Stimulated activated CD4-positive, alpha-beta T cell treated with anti-CD3 and anti-CD28 coated beads, TNF-alpha, amount 100 ng/mL, for 1 hour (primary cell): ENCODE results near the gene MAP1B.

ENCODE experiments used
- DNase-seq, 3 donors: peaks; one replicate each; pipeline ENCODE4 v3.0.0-alpha.2; 2020; ENCODE audit warnings: low read depth in 3 of 3, low spot score in 1 of 3

The MAP1B gene

DNA sequence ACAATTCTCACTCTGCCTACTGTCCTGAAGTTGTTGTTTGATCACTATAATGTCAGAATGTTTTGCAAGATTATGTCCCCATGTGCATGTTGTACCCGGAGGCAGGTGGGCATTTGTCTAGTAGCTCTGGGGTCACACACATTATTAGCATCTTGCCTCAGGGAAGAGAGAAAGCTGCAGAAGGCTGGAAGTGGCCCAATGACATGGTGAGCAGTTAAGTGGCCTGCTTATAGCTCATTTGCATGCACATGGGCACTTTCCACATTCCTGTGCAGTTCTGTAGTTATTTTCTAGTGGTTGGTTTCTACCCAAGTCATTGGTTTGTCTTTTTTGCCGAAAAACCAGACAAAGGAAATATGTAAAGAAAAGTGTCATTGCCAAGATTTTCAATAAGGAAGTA, 80.9 kb downstream of the MAP1B start:
- DNase-seq = no peak

- DNase-seq = no peak
Observed at GRCh38 chr5:72189146-72189545, 81.9 kb downstream of the MAP1B start.

GRCh38 chr5:72191404-72191803, 84.1 kb downstream of the MAP1B start:
- DNase-seq = no peak

DNA sequence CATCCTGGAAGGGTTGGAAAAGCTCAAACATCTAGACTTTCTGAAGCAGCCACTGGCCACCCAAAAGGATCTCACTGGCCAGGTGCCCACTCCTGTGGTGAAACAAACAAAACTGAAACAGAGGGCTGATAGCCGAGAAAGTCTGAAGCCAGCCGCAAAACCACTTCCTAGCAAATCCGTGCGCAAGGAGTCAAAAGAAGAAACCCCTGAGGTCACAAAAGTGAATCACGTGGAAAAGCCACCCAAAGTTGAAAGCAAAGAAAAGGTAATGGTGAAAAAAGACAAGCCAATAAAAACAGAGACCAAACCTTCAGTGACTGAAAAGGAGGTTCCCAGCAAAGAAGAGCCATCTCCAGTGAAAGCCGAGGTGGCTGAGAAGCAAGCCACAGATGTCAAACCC, 87.6 kb downstream of the MAP1B start:
- no peak for DNase-seq

GRCh38 chr5:72195581-72195980, 88.3 kb downstream of the MAP1B start:
- DNase-seq = no peak

DNA sequence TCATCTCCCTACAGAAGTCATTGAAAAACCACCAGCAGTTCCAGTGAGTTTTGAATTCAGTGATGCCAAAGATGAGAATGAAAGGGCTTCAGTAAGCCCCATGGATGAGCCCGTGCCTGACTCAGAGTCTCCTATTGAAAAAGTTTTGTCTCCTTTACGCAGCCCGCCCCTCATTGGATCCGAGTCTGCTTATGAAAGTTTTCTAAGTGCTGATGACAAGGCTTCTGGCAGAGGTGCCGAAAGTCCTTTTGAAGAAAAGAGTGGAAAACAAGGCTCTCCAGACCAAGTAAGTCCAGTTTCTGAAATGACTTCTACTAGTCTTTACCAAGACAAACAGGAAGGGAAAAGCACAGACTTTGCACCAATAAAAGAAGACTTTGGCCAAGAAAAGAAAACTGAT, 90.1 kb downstream of the MAP1B start:
- DNase-seq = no peak

- no peak for DNase-seq
Observed at GRCh38 chr5:72199681-72200080, 92.4 kb downstream of the MAP1B start.

GRCh38 chr5:72202331-72202825, 95.1 kb downstream of the MAP1B start:
- DNase-seq = no peak

- DNase-seq = no peak
Observed at GRCh38 chr5:72203251-72203845, 96.1 kb downstream of the MAP1B start.

GRCh38 chr5:72204946-72205345, 97.7 kb downstream of the MAP1B start:
- no peak for DNase-seq

DNA sequence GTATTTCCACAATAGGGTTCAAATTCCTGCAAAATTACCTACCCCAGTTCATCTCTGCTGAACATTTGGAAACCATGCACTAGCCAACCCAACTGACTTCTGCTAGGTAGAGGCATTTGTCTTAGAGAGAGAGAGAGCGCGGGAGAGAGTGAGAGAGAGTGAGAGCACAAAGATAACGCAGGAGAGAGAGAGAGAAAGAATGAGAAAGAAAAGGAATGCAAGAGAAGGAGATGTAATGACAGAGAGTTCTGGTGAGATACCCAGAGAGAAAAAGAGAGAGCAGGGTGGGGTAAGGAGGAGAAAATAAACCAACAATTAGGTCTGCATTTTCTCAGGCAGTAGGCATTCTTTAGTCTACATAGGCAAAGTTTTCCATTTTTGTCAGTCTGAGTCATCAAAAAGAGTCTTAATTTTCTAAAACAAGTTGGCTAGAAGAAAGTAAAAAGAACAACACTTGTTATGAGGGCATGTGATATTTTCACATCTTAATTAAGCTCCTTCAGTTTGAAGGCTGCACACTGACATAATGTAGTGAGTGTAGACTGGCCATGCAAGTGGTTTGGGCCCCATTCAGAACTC, 98.2 kb downstream of the MAP1B start:
- DNase-seq = no peak

GRCh38 chr5:72206160-72206559, 98.9 kb downstream of the MAP1B start:
- no peak for DNase-seq

DNA sequence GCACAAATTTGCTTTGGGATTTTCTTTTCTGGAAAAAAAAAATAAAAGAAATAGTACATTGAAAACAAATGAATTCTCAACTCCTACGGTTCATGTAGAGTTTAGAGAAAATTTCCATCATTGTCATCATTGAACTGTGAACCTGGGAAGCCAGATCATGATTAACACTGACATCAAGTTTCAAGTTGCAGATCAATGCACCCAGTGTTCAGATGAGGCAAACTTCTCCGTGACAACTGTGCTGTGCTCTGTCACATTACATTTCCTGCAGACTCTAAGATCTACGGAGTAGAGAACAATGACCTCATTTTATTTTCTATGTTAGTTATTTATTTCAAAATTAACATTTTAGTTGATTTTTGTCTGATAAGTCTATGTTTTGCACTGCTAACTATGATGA, 99.7 kb downstream of the MAP1B start:
- no peak for DNase-seq

- DNase-seq = no peak
Observed at GRCh38 chr5:72208324-72208926, 101.2 kb downstream of the MAP1B start.

DNA sequence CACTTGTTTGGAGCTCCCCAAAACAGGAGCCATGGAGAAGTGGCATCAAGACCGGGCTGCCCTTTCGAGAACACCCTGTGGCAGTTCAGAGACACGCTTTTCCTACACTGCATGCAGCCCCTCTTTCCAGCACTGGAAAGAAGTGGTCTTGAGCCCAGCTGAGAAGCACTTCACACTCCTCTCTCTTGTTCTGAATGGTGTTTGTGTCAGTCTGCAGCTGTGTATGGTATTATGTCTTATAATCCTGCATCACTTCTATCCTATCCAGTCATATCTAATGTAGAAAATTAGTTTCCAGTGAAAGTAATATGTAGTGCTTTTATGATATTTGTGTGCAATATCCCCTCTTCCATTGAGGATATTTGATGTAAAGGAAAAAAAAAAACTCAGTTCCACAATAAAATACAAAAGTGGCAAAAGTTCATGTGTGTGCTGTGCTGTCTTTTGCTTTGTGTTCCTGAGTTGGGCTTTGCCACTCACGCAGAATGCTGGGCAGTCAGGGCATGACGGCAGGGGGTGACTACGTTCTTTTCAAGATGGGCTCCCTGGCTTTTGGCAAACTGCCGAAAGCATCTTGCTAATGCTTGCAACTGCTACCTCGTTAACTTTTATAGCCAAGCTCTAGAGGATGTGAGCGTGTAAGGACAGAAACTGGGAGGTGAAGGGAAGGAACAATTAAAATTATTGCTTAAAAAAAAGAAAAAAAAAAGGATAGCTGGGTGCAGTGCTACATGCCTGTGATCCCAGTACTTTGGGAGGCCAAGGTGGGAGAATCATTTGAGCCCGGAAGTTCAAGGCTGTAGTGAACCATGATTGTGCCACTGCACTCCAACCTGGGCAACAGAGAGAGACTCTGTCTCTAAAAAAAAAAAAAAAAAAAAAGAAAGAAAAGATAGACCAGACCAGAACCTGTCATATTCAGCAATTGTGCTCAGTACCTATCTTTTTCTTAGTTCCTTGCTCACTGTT, 102.2 kb downstream of the MAP1B start:
- DNase-seq = no peak

DNA sequence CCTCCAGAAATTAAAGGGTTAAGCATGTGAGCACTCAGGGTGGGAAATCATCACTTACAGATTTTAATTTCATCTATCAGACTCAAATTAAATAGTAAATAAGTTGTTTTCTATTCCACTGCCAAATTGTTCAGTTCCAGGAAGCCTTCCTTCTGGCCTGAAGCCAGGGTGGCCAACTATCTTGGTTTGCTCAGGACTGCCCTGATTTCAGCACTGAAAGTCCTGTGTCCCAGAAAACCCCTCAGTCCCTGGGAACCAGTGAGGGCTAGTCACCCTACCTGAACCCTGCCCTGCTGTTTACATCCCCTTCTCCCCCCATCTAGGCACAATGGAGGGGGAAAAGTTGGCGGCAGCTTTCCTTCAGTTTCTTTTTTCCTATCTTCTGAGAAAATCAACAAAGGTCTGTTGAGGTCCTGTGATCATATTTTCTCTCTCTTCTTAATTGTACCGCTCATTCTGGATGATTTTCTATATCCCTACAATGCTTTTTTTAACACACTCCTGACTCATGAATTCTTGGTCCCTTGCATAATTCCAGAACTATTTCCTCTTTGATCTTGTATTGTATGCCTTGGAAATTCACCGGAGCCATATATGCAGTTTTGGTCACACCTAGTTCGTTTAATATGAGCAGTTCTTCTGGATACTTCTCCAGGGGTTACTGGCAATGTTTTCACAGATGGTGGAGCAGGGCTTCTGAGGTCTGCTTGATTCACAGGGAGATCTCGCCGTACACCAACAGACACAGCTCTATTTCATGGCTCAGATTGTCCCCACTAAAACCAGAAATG, 103.8 kb downstream of the MAP1B start:
- DNase-seq = no peak

DNA sequence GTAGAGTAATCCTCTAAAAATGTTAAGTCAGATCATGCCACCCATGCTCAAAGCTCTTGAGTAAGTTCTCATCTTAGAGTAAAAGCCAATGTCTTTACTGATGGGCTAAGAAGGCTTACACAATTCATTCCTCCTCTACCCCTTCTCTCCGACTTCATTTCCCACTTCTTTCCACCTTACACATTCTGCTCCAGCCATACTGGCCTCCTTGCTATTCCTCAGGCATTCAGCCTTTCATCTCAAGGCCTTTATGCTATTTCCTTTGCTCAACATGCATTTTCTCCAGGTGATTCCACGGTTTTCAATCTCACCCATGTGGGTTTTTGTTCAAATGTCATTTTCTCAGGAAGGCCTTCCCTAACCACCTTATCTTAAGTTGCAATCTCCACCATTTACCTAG, 104.9 kb downstream of the MAP1B start:
- DNase-seq = no peak

DNA sequence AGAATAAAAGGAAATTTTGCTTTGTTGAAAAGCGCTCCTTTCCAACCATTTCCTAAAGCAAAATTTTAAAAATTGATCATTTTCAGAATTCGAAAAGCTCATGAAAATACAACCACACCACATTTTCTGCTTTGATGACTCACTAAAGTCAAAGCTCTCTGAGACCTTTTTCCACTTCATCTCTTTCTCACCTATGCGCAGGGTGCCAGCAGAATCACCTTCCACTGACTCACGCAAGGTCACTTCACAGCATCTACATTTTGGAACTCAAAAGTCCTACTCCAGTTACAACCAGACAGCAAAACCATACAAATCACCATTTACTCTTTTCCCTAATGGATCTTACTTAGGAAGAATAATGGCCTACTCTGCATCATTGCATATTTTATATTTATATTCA, 106.2 kb downstream of the MAP1B start:
- no peak for DNase-seq

- DNase-seq = no peak
Observed at GRCh38 chr5:72214168-72214567, 106.9 kb downstream of the MAP1B start.

GRCh38 chr5:72216756-72217155, 109.5 kb downstream of the MAP1B start:
- no peak for DNase-seq

DNA sequence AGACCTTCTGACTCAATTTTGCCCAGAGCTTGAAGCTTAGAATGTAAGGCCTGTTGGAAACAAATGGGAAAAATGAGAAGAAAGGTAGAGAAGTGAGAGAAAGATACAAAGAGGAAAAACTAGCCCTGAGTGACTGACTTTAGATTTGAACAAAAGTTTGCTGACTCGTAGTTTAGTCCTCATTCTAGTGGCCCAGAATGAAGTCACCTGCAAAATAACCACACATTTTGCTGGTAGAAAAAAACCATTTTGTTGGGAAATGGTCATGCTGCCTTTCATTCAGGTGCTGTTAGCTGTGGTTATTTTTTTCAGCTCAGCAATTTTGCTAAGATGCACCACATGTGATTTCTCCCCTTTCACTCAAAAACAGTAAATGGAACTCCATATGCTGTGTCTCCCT, 113.8 kb downstream of the MAP1B start:
- no peak for DNase-seq
